Activated CD4-positive, alpha-beta T cell treated with anti-CD3 and anti-CD28 coated beads, Interleukin-2, Interleukin-4, amounts not matched to agents 100 ng/mL and 50 ng/mL, durations not matched to agents 16 hours and 8 hours (primary cell): ENCODE data around the gene FHIT.

Experiments
- DNase-seq: peaks from one replicate; pipeline ENCODE4 v3.0.0-alpha.2; 2020; ENCODE audit warnings: low spot score

FHIT gene

GRCh38 chr3:60102154-60102553, 1149.1 kb downstream of the FHIT start:
- no peak for DNase-seq

DNA sequence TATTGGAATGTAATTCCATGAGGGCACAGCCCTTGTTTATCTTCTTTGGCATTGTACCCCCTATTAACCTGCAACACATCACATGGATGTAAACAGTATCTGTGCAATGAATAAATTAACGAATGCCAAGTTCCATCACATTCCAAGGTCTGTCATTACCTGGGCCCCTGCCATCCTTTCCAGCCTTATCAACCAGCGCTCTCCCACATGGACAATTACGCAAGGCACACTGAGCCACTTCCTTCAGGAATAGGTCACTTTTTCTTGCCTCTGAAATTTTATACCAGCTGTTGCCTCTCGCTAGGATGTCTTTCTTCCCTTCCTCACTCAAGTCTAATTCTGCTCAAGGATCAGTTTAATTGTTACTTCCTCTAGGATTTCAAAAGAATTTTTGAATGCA, 1149.6 kb downstream of the FHIT start:
- DNase-seq = no peak

DNA sequence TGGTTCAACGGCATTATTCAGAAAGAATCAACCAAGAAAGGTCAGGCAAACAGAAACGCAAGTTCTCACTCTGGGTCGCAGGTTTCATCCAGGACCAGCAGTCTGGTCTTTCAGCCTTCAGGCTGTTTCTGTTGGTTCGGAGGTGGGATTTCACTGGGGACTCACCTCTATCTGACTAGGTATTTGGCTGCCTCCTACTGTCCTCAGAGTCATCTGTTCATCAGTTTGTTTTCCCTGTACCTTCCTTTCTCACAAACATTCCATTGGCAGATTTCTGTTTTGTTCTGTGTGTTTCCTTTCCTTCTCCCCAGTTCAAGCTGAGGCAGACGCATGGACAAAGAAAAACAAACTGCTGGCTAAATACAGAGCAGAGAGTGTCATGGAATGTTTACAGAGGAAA, 1154.8 kb downstream of the FHIT start:
- DNase-seq = no peak

- DNase-seq = no peak
Measured at GRCh38 chr3:60095930-60096329, 1155.3 kb downstream of the FHIT start.

- no peak for DNase-seq
Measured at GRCh38 chr3:60095516-60095915, 1155.7 kb downstream of the FHIT start.

DNA sequence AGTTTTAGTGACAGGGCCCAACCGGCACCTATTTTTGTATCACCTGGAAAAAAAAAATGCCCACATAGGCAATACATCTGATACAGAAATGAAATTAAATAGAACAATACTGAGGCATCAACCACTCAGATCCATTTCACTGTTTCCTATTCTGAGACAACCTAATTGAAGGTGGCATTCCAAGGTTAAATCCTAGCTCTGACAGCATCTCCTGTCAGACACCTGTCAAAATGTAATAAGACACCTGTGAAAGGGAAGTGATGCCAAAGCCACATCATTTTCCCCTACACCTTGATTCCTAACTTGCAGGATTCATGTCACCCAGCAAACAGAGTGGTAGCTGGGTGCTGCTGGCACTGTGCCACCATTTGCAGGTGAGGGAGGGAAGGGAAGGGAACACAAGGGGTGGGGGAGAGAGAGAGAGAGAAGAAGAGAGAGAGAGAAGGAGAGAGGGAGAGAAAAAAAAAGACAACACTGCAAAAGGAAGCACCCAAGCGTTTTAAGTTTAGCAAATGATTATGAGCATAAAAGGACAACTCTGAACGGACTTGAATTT, 1156.8 kb downstream of the FHIT start:
- DNase-seq = no peak

GRCh38 chr3:60090548-60090947, 1160.7 kb downstream of the FHIT start:
- no peak for DNase-seq

- DNase-seq = peak; percentile 82
Measured at GRCh38 chr3:60086811-60087210, 1164.4 kb downstream of the FHIT start.

DNA sequence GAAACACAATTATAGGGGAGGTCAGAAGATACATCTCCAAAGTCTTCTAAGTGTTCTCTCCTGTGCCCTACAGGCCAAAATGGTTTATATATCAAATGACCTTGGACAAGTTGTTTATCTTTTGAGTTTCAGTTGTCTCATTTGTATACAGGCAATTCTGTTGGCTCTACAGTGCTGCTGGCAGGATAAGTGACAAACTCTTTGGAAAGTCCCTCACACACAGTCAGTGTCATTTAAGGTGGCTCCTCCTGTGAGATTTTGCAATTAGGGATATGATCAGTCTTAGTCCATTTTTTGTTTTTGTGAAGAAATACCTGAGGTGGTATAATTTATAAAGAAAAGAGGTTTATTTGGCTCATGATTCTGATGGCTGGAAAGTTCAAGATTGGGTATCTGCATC, 1165.6 kb downstream of the FHIT start:
- no peak for DNase-seq

DNA sequence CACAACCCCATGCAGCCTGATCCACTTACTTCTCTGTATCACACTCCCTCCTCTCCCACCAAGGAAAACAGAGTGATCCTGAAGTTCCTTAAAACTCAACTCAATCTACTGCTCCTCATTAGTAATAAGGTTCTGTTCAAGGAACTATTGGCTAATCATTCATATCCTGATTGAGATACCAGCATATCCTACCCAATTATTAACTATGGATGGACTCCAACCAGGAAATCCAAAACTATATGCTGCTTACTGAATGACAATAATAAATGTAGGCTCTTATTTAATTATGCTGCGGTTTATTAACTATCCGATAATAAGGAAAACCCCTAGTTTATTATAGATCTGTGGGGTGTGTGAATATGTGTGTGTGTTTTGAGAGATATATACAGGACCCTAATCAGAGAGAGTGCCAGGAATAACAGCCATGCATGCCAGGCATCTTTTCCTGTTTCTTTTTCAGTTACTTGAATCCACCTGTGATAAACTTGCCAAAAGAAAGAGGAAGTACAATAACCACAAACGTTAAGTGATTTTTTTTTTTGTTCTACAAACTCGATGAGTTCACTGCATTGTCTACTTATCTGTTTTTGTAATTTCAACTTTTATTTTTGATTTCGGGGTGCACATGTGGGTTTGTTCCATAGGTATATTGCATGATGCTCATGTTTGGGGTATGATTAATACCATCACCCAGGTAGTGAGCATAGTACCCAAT, 1169.7 kb downstream of the FHIT start:
- DNase-seq = no peak

GRCh38 chr3:60080648-60081047, 1170.6 kb downstream of the FHIT start:
- peak; percentile 86 for DNase-seq

DNA sequence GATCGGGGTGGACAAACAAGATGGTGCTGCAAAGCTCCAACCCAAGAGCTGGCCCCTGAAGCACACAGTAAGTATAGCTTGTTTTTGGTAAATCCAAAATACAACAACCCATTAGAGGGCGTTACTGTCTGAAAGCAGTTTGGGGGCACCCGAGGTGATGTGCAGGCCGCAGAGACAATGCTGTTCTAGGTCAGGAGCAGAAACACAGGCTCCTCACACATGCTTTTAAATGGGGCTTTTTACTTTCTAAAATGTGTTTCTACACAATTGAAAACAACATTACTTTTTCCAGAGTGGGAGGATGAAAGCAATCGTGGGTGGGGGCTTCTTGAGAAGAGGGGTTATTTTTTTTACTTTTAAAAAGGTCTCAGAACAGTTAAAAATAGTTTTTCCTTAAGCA, 1172.2 kb downstream of the FHIT start:
- DNase-seq = peak; percentile 50

- no peak for DNase-seq
Measured at GRCh38 chr3:60076331-60076730, 1174.9 kb downstream of the FHIT start.

DNA sequence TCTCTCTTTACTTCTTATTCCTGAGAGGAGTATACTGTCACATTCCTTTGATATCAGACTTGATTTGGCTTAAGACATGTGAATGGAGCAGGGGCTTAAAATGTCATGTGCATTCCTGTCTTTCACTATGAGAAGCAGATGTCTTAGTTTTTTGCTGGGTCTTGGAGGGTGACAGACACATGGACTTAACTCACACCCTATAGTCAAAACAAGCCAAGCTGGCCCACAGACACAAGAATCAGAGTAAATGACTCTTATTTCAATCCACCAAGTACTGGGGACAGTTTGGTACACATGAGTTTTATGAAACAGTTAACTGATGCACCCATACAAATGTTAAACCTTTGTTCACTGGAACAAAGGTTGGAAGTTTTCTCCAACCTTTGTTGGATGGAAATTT, 1177.3 kb downstream of the FHIT start:
- no peak for DNase-seq

DNA sequence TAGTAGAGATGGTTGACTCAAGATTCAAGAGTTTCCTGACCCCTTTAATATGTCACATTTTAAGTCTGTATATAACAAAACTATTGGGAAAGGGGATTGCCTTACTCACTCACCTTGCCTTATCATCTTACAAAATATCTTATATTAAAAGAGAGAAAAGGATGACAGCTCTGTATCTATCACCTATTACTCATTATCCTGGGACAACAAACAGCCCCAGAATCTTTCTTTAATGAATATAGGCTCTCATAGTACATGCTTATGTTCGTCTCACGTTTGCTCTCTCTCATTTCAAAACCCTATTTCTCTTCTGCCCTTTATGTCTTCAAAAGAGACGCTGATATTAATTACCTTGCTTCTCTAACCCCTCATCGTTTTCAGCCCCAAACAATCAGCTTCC, 1178.0 kb downstream of the FHIT start:
- DNase-seq = no peak

- DNase-seq = no peak
Measured at GRCh38 chr3:60070366-60070765, 1180.9 kb downstream of the FHIT start.

- no peak for DNase-seq
Measured at GRCh38 chr3:60065227-60065868, 1185.9 kb downstream of the FHIT start.

GRCh38 chr3:60064210-60065178, 1186.8 kb downstream of the FHIT start:
- DNase-seq = no peak

- DNase-seq = no peak
Measured at GRCh38 chr3:60056404-60056803, 1194.8 kb downstream of the FHIT start.

DNA sequence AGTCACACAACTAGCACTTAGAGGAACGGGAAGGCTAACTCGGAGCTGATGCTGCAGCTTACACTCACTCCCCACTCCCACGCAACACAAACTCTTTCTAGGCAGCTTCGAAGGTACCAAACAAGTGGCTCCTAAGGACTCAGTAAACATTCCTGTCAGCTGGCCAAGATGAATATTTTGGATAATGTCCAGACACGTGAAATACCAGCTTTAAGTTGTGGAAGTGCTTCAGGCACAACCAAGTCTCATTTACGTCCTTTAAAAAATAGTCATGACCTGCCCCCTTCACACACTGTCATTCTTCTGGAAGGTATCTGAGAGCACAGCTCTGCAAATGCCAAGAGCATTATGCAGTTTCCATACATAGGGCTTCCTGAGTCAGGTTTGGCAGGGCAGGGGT, 1195.5 kb downstream of the FHIT start:
- no peak for DNase-seq

GRCh38 chr3:60053526-60054265, 1197.6 kb downstream of the FHIT start:
- peak; percentile 59 for DNase-seq

DNA sequence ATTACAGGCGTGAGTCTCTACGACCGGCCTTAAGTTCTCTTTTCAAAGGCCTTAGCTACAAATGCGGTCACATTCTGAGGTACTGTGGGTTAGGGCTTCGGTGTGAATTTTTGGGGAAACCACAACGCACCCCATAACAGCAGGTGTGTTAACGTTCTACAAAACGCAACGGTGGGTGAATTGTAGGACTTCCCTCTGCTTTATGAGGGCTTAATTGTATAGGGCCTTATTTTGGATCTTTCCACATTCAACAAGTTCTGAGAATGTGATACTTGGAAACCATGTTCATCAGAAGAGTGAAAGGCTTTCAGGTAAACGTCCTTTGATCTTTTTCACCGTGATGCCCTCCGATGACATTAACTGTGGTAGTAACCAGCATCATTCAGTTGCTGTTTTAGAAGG, 1202.8 kb downstream of the FHIT start:
- DNase-seq = peak; percentile 51
